Measurements from ENCODE around the gene MORC3.

- TF ChIP-seq, protein P1, sequence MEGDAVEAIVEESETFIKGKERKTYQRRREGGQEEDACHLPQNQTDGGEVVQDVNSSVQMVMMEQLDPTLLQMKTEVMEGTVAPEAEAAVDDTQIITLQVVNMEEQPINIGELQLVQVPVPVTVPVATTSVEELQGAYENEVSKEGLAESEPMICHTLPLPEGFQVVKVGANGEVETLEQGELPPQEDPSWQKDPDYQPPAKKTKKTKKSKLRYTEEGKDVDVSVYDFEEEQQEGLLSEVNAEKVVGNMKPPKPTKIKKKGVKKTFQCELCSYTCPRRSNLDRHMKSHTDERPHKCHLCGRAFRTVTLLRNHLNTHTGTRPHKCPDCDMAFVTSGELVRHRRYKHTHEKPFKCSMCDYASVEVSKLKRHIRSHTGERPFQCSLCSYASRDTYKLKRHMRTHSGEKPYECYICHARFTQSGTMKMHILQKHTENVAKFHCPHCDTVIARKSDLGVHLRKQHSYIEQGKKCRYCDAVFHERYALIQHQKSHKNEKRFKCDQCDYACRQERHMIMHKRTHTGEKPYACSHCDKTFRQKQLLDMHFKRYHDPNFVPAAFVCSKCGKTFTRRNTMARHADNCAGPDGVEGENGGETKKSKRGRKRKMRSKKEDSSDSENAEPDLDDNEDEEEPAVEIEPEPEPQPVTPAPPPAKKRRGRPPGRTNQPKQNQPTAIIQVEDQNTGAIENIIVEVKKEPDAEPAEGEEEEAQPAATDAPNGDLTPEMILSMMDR (IDR thresholded peaks at IDR 0.05): no peak
- TF ChIP-seq POLR2A (IDR thresholded peaks at IDR 0.05): no peak
Measured at GRCh38 chr21:36415375-36415774, 95.4 kb downstream of the MORC3 start.

All from body of pancreas (tissue), 4 donors.